ENCODE measurements around the gene GPR87.

DNA sequence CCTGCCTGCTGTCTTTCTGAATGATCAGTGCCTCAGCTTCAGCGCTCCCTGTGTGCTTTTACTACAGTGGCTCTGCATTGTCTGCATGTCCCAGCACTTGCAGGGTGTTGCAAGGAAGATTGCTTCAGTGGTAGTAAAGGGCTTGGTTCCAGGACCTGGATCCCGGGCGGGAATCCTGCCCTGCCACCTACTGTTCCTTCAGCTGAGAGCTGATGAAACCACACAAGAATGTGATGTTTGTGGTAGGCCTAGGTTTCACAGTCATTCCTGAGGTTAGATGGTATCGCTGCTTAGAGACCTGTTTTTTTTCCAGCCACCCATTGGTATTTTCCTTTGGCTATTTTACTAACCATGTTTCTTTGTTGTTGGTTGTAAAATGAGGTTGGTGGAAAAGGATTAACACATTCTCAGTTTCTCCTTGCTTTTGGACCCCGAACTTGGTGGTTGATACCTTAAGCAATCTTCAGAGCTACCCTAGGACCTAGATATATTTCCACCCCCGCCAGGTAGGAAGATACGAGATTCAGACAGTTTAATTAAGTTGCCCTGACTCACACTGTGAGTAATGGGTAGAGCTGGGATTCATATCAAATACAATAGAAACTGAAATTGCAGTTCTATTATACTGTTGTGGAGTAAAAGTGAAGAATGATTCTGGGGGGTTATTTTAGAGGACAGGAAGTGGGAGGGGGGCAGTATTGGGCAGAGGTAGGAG, 11.4 kb downstream of the GPR87 start:
- TF ChIP-seq, protein P1, sequence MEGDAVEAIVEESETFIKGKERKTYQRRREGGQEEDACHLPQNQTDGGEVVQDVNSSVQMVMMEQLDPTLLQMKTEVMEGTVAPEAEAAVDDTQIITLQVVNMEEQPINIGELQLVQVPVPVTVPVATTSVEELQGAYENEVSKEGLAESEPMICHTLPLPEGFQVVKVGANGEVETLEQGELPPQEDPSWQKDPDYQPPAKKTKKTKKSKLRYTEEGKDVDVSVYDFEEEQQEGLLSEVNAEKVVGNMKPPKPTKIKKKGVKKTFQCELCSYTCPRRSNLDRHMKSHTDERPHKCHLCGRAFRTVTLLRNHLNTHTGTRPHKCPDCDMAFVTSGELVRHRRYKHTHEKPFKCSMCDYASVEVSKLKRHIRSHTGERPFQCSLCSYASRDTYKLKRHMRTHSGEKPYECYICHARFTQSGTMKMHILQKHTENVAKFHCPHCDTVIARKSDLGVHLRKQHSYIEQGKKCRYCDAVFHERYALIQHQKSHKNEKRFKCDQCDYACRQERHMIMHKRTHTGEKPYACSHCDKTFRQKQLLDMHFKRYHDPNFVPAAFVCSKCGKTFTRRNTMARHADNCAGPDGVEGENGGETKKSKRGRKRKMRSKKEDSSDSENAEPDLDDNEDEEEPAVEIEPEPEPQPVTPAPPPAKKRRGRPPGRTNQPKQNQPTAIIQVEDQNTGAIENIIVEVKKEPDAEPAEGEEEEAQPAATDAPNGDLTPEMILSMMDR (optimal IDR thresholded peaks at IDR 0.05 in 1 of 3, IDR thresholded peaks at IDR 0.05 in 1 of 3, conservative IDR thresholded peaks at IDR 0.05 in 1 of 3; ENCODE audit: extremely low read depth in 1 of 3, insufficient read depth in 2 of 3, low read length in 3 of 3): peak; percentile 17 to 40 (median 29)
- no peak for TF ChIP-seq EZH2 (IDR thresholded peaks at IDR 0.05; ENCODE audit: low read length)

All from keratinocyte (primary cell).